Ureter (tissue), 1 donor: ENCODE data around the gene SELENBP1. TPM values are rescaled to one million over a fixed set of nuclear protein-coding genes. Genes with fewer than 3 reads are reported as not detected.

ENCODE experiments used
- DNase-seq: peaks from one replicate; pipeline ENCODE4 v3.0.0-alpha.2; 2020; ENCODE audit warnings: low spot score
- total RNA-seq: library from RNA; stranded (reverse); gene quantifications from one replicate; pipeline ENCODE4 v1.2.4, GENCODE V29; 2023
- donor health status: DM: yes; HTN: yes; CAD: no.

Gene SELENBP1
- 57.1 TPM for total RNA-seq

- peak; percentile 90 for DNase-seq
These were observed at the start of gene SELENBP1 for GRCh38 chr1:151372058-151372934. SELENBP1 (minus strand) TSS chr1:151372705; CDS start chr1:151372641, 64 bp downstream.

- DNase-seq: no peak
These were observed 47.3 kb upstream of the SELENBP1 start for GRCh38 chr1:151419819-151420218.

GRCh38 chr1:151418081-151418480 is 45.6 kb upstream of the SELENBP1 start:
- DNase-seq: no peak

GRCh38 chr1:151416231-151416630 is 43.7 kb upstream of the SELENBP1 start:
- no peak for DNase-seq

GRCh38 chr1:151411884-151412283 is 39.4 kb upstream of the SELENBP1 start:
- DNase-seq: no peak

GRCh38 chr1:151408891-151409290 is 36.4 kb upstream of the SELENBP1 start:
- no peak for DNase-seq

- no peak for DNase-seq
These were observed 34.8 kb upstream of the SELENBP1 start for GRCh38 chr1:151407304-151407703.

GRCh38 chr1:151406176-151406575 is 33.7 kb upstream of the SELENBP1 start:
- DNase-seq: no peak

GRCh38 chr1:151405187-151405951 is 32.9 kb upstream of the SELENBP1 start:
- DNase-seq: no peak

GRCh38 chr1:151403612-151404011 is 31.1 kb upstream of the SELENBP1 start:
- DNase-seq: no peak

- DNase-seq: no peak
These were observed 30.3 kb upstream of the SELENBP1 start for GRCh38 chr1:151402764-151403163.

- no peak for DNase-seq
These were observed 29.4 kb upstream of the SELENBP1 start for GRCh38 chr1:151401860-151402259.

- DNase-seq: no peak
These were observed 28.8 kb upstream of the SELENBP1 start for GRCh38 chr1:151401125-151401788.

- DNase-seq: peak; percentile 89
These were observed 27.0 kb upstream of the SELENBP1 start, which contains the start of gene PSMB4 for GRCh38 chr1:151399324-151400171. PSMB4 (plus strand) TSS chr1:151399573; CDS start chr1:151399588, 15 bp downstream.

GRCh38 chr1:151396265-151396664 is 23.8 kb upstream of the SELENBP1 start:
- peak; percentile 13 for DNase-seq

- no peak for DNase-seq
These were observed 21.1 kb upstream of the SELENBP1 start for GRCh38 chr1:151393583-151393982.

- peak; percentile 3 for DNase-seq
These were observed 18.6 kb upstream of the SELENBP1 start for GRCh38 chr1:151391079-151391563.

- DNase-seq: peak; percentile 14
These were observed 17.9 kb upstream of the SELENBP1 start for GRCh38 chr1:151390221-151391078.

- DNase-seq: no peak
These were observed 13.5 kb upstream of the SELENBP1 start for GRCh38 chr1:151386002-151386401.

- DNase-seq: no peak
These were observed 12.1 kb upstream of the SELENBP1 start for GRCh38 chr1:151384584-151384983.
